SK-N-MC (cell line): ENCODE measurements around the gene SCNN1A.

Experiments
- EZH2 ChIP-seq: fragments of 200-600 bp; sonication (generic); IDR thresholded peaks from one replicate; pipeline ENCODE4 v1.6.1; 2017; ENCODE audit warnings: antibody characterized with exemption
- FOXP2 ChIP-seq: optimal IDR thresholded peaks from 2 replicates; pipeline ENCODE3; 2011; ENCODE audit warnings: mild to moderate bottlenecking, moderate library complexity; ENCODE audit not compliant: insufficient read depth; ENCODE audit errors: extremely low read length, control extremely low read depth
- POLR2AphosphoS5 ChIP-seq: IDR thresholded peaks from 2 replicates; pipeline ENCODE4 v1.6.1; 2012; ENCODE audit warnings: mild to moderate bottlenecking, low read depth, low read length, borderline replicate concordance

DNA sequence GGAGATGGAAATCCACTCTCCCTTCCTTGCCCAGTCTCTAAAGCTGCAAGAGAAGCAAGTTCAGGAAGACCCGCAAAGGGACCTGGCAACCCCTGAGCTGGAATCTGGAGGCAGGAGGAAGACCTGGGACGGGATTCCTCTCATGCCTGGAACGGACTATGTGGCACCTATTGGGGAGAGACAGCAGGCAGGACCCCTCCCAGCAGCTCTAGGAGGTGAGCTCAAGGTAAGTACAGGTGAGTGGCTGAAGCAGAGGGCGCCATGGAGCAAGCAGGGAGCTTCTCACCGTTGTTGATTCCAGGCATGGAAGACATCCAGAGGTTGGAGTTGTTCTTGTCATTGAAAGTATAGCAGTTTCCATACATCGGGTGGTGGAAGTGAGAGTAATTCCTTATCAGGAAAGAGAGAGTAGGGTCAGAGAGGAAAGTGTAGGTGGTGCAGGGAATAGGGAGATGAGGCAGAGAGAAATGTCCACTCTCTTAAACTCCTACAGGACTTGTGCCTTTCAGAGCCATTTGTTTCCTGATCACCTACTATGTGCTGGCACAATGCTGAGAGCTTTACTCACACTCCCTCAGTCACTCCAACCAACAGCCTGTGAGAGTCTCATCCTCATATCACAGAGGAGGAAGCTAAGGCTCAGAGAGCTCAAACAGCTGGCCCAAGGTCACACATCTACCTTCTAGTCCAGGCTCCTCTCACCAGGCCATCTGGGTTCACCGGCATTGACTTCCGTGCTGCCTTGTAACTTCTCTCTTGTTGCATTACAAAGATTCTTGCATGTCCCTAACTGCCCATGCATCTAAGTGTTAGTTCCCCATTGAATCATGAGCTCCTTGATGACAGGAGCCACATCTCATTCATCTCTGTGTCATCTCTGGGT is 19.6 kb downstream of the SCNN1A start:
- TF ChIP-seq EZH2 (no peak), POLR2AphosphoS5 (no peak), FOXP2 (no peak)
